OCI-LY3 (cell line): ENCODE results near the gene CDO1.

ENCODE experiments used
- CTCF ChIP-seq: fragments of 200-600, 300-600 bp; sonication (generic); IDR thresholded peaks from 2 replicates; pipeline ENCODE4 v1.5.1; 2014; ENCODE audit warnings: antibody characterized with exemption, low read length, low read depth
- EZH2phosphoT487 ChIP-seq: fragments of 200-600 bp; shearing (Covaris generic); IDR thresholded peaks from 2 replicates; pipeline ENCODE4 v1.6.1; 2018; ENCODE audit warnings: antibody characterized with exemption, mixed run types, low read depth

- TF ChIP-seq CTCF, result no peak
- TF ChIP-seq EZH2phosphoT487, result no peak
Measured at GRCh38 chr5:115816226-115817081, at the start of gene CDO1.
